Mesenchymal stem cell (in vitro differentiated cells and primary cell): ENCODE measurements around the gene AFP.

Experiments
- DNase-seq: peaks from one replicate; pipeline ENCODE4 v3.0.0-alpha.2; 2013
- H2AFZ ChIP-seq: one replicate; pipeline ENCODE4 v1.6.1; 2013; ENCODE audit warnings: low read depth, mild to moderate bottlenecking, control low read depth, inconsistent platforms, low read length, moderate library complexity
- H2AK5ac ChIP-seq: 2 replicates; pipeline ENCODE4 v1.6.1; 2013; ENCODE audit warnings: low read length, moderate library complexity, mild to moderate bottlenecking, inconsistent platforms; ENCODE audit not compliant: severe bottlenecking
- H2BK120ac ChIP-seq: one replicate; pipeline ENCODE4 v1.6.1; 2013; ENCODE audit warnings: low read depth, mild to moderate bottlenecking, inconsistent platforms, low read length, moderate library complexity
- H2BK12ac ChIP-seq, 2 experiments: one replicate each; pipeline ENCODE4 v1.6.1; 2013; ENCODE audit warnings: inconsistent platforms in 2 of 2, low read length in 2 of 2, mild to moderate bottlenecking in 2 of 2, moderate library complexity in 2 of 2, control low read depth in 1 of 2
- H2BK15ac ChIP-seq: one replicate; pipeline ENCODE4 v1.6.1; 2013; ENCODE audit warnings: mild to moderate bottlenecking, low read depth, inconsistent platforms; ENCODE audit not compliant: poor library complexity, severe bottlenecking
- H2BK5ac ChIP-seq: 2 replicates; pipeline ENCODE4 v1.6.1; 2013; ENCODE audit warnings: low read depth, mild to moderate bottlenecking, low read length, control low read depth, inconsistent platforms; ENCODE audit not compliant: poor library complexity, severe bottlenecking
- H3K14ac ChIP-seq, 2 experiments: one replicate each; pipeline ENCODE4 v1.6.1; 2013; ENCODE audit warnings: inconsistent platforms in 2 of 2, low read length in 2 of 2, control low read depth in 1 of 2, mild to moderate bottlenecking in 1 of 2, moderate library complexity in 1 of 2
- H3K18ac ChIP-seq, 2 experiments: one replicate each; pipeline ENCODE4 v1.6.1; 2013; ENCODE audit warnings: inconsistent platforms in 2 of 2, low read length in 2 of 2, control low read depth in 1 of 2, low read depth in 1 of 2, mild to moderate bottlenecking in 1 of 2
- H3K23ac ChIP-seq, 2 experiments: one replicate each; pipeline ENCODE4 v1.6.1; 2013; ENCODE audit warnings: inconsistent platforms in 2 of 2, low read length in 2 of 2, mild to moderate bottlenecking in 2 of 2, moderate library complexity in 2 of 2, control low read depth in 1 of 2
- H3K27ac ChIP-seq: 2 replicates; pipeline ENCODE4 v1.5.1; 2013; ENCODE audit warnings: mild to moderate bottlenecking, moderate library complexity, low read length, control low read depth, inconsistent platforms; ENCODE audit not compliant: poor library complexity, severe bottlenecking
- H3K27me3 ChIP-seq, 2 experiments: 2 replicates each; pipeline versions ENCODE4 v1.6.1 to v1.7.0; 2013; ENCODE audit warnings: low read length in 2 of 2, mild to moderate bottlenecking in 2 of 2, moderate library complexity in 2 of 2, control low read depth in 1 of 2, inconsistent platforms in 1 of 2; ENCODE audit not compliant: control insufficient read depth in 1 of 2, insufficient read depth in 1 of 2
- H3K36me3 ChIP-seq, 2 experiments: 2 replicates each; pipeline versions ENCODE4 v1.6.1 to v1.7.0; 2013; ENCODE audit warnings: low read length in 2 of 2, control low read depth in 1 of 2, inconsistent platforms in 1 of 2, low read depth in 1 of 2, mild to moderate bottlenecking in 1 of 2; ENCODE audit not compliant: insufficient read depth in 2 of 2, control insufficient read depth in 1 of 2
- H3K4ac ChIP-seq, 2 experiments: one replicate each; pipeline ENCODE4 v1.6.1; 2013; ENCODE audit warnings: inconsistent platforms in 2 of 2, low read length in 2 of 2, mild to moderate bottlenecking in 2 of 2, moderate library complexity in 2 of 2, control low read depth in 1 of 2, low read depth in 1 of 2
- H3K4me1 ChIP-seq: 2 replicates; pipeline ENCODE4 v1.6.1; 2013; ENCODE audit warnings: low read depth, low read length, control low read depth; ENCODE audit not compliant: control insufficient read depth, insufficient read depth
- H3K4me2 ChIP-seq: 2 replicates; pipeline ENCODE4 v1.6.1; 2013; ENCODE audit warnings: low read length, mild to moderate bottlenecking, inconsistent platforms; ENCODE audit not compliant: poor library complexity, severe bottlenecking
- H3K4me3 ChIP-seq, 2 experiments: 2 replicates each; pipeline versions ENCODE4 v1.5.1 to v1.7.0; 2013; ENCODE audit warnings: low read length in 2 of 2, mild to moderate bottlenecking in 2 of 2, control low read depth in 1 of 2, low read depth in 1 of 2; ENCODE audit not compliant: insufficient read depth in 1 of 2
- H3K79me1 ChIP-seq: replicated peaks from 2 replicates; pipeline ENCODE4 v1.6.1; 2013; ENCODE audit warnings: mild to moderate bottlenecking, control low read depth, low read length, inconsistent platforms; ENCODE audit not compliant: poor library complexity, severe bottlenecking
- H3K9ac ChIP-seq: 2 replicates; pipeline ENCODE4 v1.7.0; 2013; ENCODE audit warnings: mild to moderate bottlenecking, low read length, moderate library complexity
- H3K9me3 ChIP-seq: 2 replicates; pipeline ENCODE4 v1.7.0; 2013; ENCODE audit warnings: mild to moderate bottlenecking, low read length; ENCODE audit not compliant: control insufficient read depth
- H4K8ac ChIP-seq: one replicate; pipeline ENCODE4 v1.6.1; 2013; ENCODE audit warnings: inconsistent platforms, mild to moderate bottlenecking, low read length, moderate library complexity
- H4K91ac ChIP-seq: one replicate; pipeline ENCODE4 v1.6.1; 2013; ENCODE audit warnings: mild to moderate bottlenecking, low read length, inconsistent platforms
- WGBS: methylation state at CpG from one replicate; pipeline ENCODE4 v1.1.7; 2013; ENCODE audit warnings: mixed read lengths; 5-methylcytosine and 5-hydroxymethylcytosine counted together

AFP gene

GRCh38 chr4:73479323-73479722, 43.3 kb downstream of the AFP start:
- no peak overlapping the region for H3K23ac ChIP-seq
- no peaks in the 10 kb centered on the region for H3K79me1 ChIP-seq
- no peak overlapping the region for H2BK15ac ChIP-seq
- no peak overlapping the region for H2BK120ac ChIP-seq
- no peak overlapping the region for H2BK12ac ChIP-seq
- no peak overlapping the region for H3K4me3 ChIP-seq
- no peak overlapping the region for H2AFZ ChIP-seq
- no peak overlapping the region for H3K4me2 ChIP-seq
- H3K9ac ChIP-seq = no peak overlapping the region
- WGBS = 62% methylated on average over 1 of the region's 1 CpG
- no peaks in the 10 kb centered on the region for H3K4me1 ChIP-seq
- H3K4ac ChIP-seq = no peak overlapping the region
- H4K8ac ChIP-seq = no peak overlapping the region
- no peak overlapping the region for H3K27ac ChIP-seq
- H2AK5ac ChIP-seq = no peak overlapping the region
- DNase-seq = no peak
- no peak overlapping the region for H3K14ac ChIP-seq
- H3K9me3 ChIP-seq = peaks cover 11% of the 10 kb centered on the region
- H3K18ac ChIP-seq = no peak overlapping the region
- no peaks in the 10 kb centered on the region for H3K36me3 ChIP-seq
- no peak overlapping the region for H2BK5ac ChIP-seq
- peaks cover 0 to 6% of the 10 kb centered on the region in 2 experiments for H3K27me3 ChIP-seq
- H4K91ac ChIP-seq = no peak overlapping the region

DNA sequence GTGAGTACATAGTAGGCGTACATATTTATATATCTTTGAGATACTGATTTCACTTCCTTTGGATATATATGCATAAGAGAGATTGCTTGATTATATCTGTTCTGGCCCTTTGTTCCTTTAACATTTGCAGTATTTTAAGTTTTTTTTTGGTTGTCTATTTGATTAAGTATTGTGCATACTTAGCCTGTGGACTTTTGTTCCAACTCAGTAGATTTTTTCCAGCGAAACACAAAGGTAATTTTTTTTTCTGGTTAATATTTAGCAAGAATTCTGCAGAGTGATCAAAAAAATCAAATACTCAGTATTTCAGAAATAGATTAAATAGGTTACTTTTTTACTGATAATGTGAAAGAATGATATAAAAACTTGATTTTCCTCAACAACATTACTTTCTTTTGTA, 45.3 kb downstream of the AFP start, which contains the start of gene AFM:
AFM (plus strand) TSS at position 388 of the 400 bp plus-strand sequence. CDS start 31 bp downstream, outside the sequence.
- no CpG with 5 or more reads among the region's 2 CpGs for WGBS
- no peak within 1 kb of the TSS for H2BK15ac ChIP-seq
- peaks cover 0 to 10% of the 10 kb centered on the region in 2 experiments for H3K27me3 ChIP-seq

DNA sequence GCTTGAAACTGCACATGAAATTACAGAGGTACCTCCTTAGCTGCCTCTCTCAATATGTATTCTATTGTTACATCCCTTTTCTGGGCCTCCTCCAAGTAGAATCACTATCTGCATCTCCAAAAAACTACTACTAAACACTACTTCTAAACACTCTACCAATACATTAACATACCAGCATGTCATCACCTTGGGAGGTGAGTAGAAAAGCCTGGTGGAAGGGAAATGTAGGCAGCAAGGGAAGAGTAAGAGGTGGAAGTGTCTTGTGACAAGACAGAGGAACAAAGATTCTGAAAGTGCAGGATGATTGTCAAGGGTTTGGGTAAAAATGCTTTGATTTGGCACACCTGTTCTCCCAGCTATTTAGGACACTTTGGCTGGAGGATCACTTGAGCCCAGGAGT, 49.1 kb downstream of the AFP start:
- Histone ChIP-seq H2BK5ac (no peak overlapping the region), H3K18ac (no peak overlapping the region), H3K79me1 (no peaks in the 10 kb centered on the region), H3K14ac (no peak overlapping the region), H2BK15ac (no peak overlapping the region), H3K27ac (no peak overlapping the region), H4K91ac (no peak overlapping the region), H3K27me3 (peaks cover 0 to 4% of the 10 kb centered on the region in 2 experiments), H2AK5ac (no peak overlapping the region), H3K9me3 (no peaks in the 10 kb centered on the region), H3K9ac (no peak overlapping the region), H2AFZ (no peak overlapping the region), H2BK120ac (no peak overlapping the region), H3K23ac (no peak overlapping the region), H3K36me3 (no peaks in the 10 kb centered on the region), H3K4ac (no peak overlapping the region), H3K4me2 (no peak overlapping the region), H4K8ac (no peak overlapping the region), H3K4me3 (no peak overlapping the region), H3K4me1 (no peaks in the 10 kb centered on the region), H2BK12ac (no peak overlapping the region)
- DNase-seq = no peak

More for the DNA sequence above, 45.3 kb downstream of the AFP start, which contains the start of gene AFM:
- Histone ChIP-seq H3K79me1 (no peaks in the 10 kb centered on the region), H3K23ac (no peak within 1 kb of the TSS), H2BK12ac (no peak within 1 kb of the TSS), H4K91ac (no peak within 1 kb of the TSS), H2BK120ac (no peak within 1 kb of the TSS), H3K27ac (no peak within 1 kb of the TSS), H3K4me2 (no peak within 1 kb of the TSS), H2AK5ac (no peak within 1 kb of the TSS), H4K8ac (no peak within 1 kb of the TSS), H3K4me1 (no peaks in the 10 kb centered on the region), H3K9me3 (no peaks in the 10 kb centered on the region), H3K4ac (no peak within 1 kb of the TSS), H3K14ac (no peak within 1 kb of the TSS), H2AFZ (no peak within 1 kb of the TSS), H2BK5ac (no peak within 1 kb of the TSS), H3K4me3 (no peak within 1 kb of the TSS), H3K18ac (no peak within 1 kb of the TSS), H3K9ac (no peak within 1 kb of the TSS), H3K36me3 (no peaks in the 10 kb centered on the region)
- DNase-seq = no peak

- no peaks in the 10 kb centered on the region for H3K79me1 ChIP-seq
- H2BK120ac ChIP-seq = no peak overlapping the region
- no peak for DNase-seq
- no peak overlapping the region for H4K91ac ChIP-seq
- H3K18ac ChIP-seq = no peak overlapping the region
- no peak overlapping the region for H3K23ac ChIP-seq
- no peak overlapping the region for H3K27ac ChIP-seq
- no peak overlapping the region for H3K4me3 ChIP-seq
- peaks cover 0 to 4% of the 10 kb centered on the region in 2 experiments for H3K27me3 ChIP-seq
- H3K9ac ChIP-seq = no peak overlapping the region
- no peak overlapping the region for H3K4me2 ChIP-seq
- H2BK12ac ChIP-seq = no peak overlapping the region
- no peaks in the 10 kb centered on the region for H3K4me1 ChIP-seq
- H2BK15ac ChIP-seq = no peak overlapping the region
- no peak overlapping the region for H4K8ac ChIP-seq
- H3K36me3 ChIP-seq = no peaks in the 10 kb centered on the region
- no peak overlapping the region for H2BK5ac ChIP-seq
- H3K4ac ChIP-seq = no peak overlapping the region
- H3K9me3 ChIP-seq = no peaks in the 10 kb centered on the region
- H2AK5ac ChIP-seq = no peak overlapping the region
- no peak overlapping the region for H2AFZ ChIP-seq
- H3K14ac ChIP-seq = no peak overlapping the region
Observed at GRCh38 chr4:73485596-73485995, 49.6 kb downstream of the AFP start.
